ENCODE results near the gene CKM.
A peak's percentile ranks its signal among the peaks of the same experiment; 100 is the strongest.

The CKM gene

DNA sequence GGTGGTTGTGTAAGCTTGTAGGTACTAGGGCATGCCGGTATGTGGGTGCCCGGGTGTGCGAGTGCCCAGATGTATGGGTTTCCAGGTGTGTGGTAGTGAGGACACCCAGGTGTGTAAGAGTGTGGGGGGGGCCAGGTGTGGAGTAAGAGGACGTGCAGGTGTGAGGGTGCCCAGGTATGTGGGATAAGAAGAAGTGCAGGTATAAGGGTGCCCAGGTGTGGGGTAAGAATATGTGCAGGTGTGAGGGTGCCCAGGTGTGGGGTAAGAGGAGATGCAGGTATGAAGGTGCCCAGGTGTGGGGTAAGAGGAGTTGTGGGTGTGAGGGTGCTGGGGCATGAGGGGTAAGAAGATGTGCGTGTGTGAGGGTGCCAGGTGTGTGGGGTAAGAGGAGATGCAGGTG is 57.3 kb downstream of the CKM start:
- Histone ChIP-seq H3F3A (ENCODE audit: insufficient read depth, low read length) (no peaks in the 10 kb centered on the region), H3K27ac (ENCODE audit: low read depth, low read length, poor library complexity, severe bottlenecking) (peak overlapping the region; percentile 55), H3K27me3 (ENCODE audit: insufficient read depth, low read length) (no peaks in the 10 kb centered on the region), H3K9me3 (ENCODE audit: low read length) (no peaks in the 10 kb centered on the region), H3K4me2 (ENCODE audit: low read length) (no peak overlapping the region), H4K20me1 (ENCODE audit: insufficient read depth, low read length) (no peaks in the 10 kb centered on the region), H3K9ac (ENCODE audit: low read length) (no peak overlapping the region), H3K9me2 (ENCODE audit: low read depth, low read length) (no peaks in the 10 kb centered on the region), H3K4me1 (ENCODE audit: insufficient read depth, low read length, severe bottlenecking) (peaks cover 5% of the 10 kb centered on the region), H3K79me2 (ENCODE audit: insufficient read depth, low read length) (no peaks in the 10 kb centered on the region), H3K4me3 (ENCODE audit: low read depth, low read length, poor library complexity, severe bottlenecking) (no peak overlapping the region), H2AFZ (ENCODE audit: low read length) (no peak overlapping the region), H3K36me3 (ENCODE audit: insufficient read depth, low read length) (no peaks in the 10 kb centered on the region; the same call in 1 of the 2 replicates)
- TF ChIP-seq, protein P1, sequence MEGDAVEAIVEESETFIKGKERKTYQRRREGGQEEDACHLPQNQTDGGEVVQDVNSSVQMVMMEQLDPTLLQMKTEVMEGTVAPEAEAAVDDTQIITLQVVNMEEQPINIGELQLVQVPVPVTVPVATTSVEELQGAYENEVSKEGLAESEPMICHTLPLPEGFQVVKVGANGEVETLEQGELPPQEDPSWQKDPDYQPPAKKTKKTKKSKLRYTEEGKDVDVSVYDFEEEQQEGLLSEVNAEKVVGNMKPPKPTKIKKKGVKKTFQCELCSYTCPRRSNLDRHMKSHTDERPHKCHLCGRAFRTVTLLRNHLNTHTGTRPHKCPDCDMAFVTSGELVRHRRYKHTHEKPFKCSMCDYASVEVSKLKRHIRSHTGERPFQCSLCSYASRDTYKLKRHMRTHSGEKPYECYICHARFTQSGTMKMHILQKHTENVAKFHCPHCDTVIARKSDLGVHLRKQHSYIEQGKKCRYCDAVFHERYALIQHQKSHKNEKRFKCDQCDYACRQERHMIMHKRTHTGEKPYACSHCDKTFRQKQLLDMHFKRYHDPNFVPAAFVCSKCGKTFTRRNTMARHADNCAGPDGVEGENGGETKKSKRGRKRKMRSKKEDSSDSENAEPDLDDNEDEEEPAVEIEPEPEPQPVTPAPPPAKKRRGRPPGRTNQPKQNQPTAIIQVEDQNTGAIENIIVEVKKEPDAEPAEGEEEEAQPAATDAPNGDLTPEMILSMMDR (IDR thresholded peaks at IDR 0.05; ENCODE audit: low read length) = no peak
- TF ChIP-seq EZH2 (IDR thresholded peaks at IDR 0.05; ENCODE audit: borderline replicate concordance, low read length) = no peak

DNA sequence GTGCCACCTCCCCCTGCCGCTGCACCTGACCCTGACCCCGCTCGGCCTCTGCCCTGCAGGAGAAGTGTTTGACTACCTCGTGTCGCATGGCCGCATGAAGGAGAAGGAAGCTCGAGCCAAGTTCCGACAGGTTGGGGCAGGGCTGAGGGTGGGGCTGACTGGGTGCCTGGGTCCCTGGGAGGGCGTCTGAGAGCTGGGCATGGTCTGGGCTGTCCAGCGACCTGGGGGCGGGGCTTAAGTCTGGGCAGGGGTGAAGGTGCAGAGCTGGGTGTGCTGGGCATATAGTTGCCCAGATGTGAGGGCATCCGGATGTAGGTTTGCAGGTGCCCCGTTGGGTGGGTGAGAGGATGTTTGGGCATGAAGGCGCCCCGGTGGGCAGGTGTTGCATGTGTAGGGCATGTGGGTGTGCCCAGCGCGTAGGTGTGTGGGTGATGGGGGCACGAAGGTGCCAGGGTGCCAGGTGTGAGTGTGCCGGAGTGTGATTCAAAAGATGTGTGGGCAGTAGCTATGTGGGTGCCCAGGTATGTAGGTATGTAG is 57.8 kb downstream of the CKM start:
- Histone ChIP-seq H3K27ac (ENCODE audit: low read depth, low read length, poor library complexity, severe bottlenecking) (peak overlapping the region; percentile 55), H3K79me2 (ENCODE audit: insufficient read depth, low read length) (no peaks in the 10 kb centered on the region), H3K9me2 (ENCODE audit: low read depth, low read length) (no peaks in the 10 kb centered on the region), H3K9ac (ENCODE audit: low read length) (no peak overlapping the region), H3F3A (ENCODE audit: insufficient read depth, low read length) (no peaks in the 10 kb centered on the region), H3K9me3 (ENCODE audit: low read length) (no peaks in the 10 kb centered on the region), H3K4me2 (ENCODE audit: low read length) (no peak overlapping the region), H4K20me1 (ENCODE audit: insufficient read depth, low read length) (no peaks in the 10 kb centered on the region), H3K4me3 (ENCODE audit: low read depth, low read length, poor library complexity, severe bottlenecking) (no peak overlapping the region), H3K4me1 (ENCODE audit: insufficient read depth, low read length, severe bottlenecking) (peaks cover 5% of the 10 kb centered on the region), H2AFZ (ENCODE audit: low read length) (no peak overlapping the region), H3K27me3 (ENCODE audit: insufficient read depth, low read length) (no peaks in the 10 kb centered on the region), H3K36me3 (ENCODE audit: insufficient read depth, low read length) (no peaks in the 10 kb centered on the region; the same call in 1 of the 2 replicates)
- TF ChIP-seq, protein P1 (IDR thresholded peaks at IDR 0.05; ENCODE audit: low read length) = no peak
- TF ChIP-seq EZH2 (IDR thresholded peaks at IDR 0.05; ENCODE audit: borderline replicate concordance, low read length) = no peak

DNA sequence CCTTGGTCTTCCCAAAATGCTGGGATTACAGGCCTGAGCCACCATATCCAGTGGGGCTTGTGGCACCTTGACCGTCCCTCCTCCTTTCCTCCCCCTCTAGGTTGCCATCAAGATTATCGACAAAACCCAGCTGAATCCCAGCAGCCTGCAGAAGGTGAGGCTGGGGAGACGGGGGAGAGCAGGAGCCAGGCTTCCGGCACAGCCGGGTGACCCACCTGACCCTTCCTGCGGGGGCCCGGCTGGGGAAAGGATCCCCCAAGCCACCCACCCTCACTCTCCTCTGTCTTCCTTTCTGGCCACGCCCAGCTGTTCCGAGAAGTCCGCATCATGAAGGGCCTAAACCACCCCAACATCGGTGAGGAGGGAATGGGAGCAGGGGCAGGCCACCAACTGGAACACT is 59.7 kb downstream of the CKM start:
- Histone ChIP-seq H3F3A (ENCODE audit: insufficient read depth, low read length) (no peaks in the 10 kb centered on the region), H3K4me2 (ENCODE audit: low read length) (no peak overlapping the region), H3K9me2 (ENCODE audit: low read depth, low read length) (no peaks in the 10 kb centered on the region), H3K9me3 (ENCODE audit: low read length) (no peaks in the 10 kb centered on the region), H4K20me1 (ENCODE audit: insufficient read depth, low read length) (no peaks in the 10 kb centered on the region), H3K9ac (ENCODE audit: low read length) (no peak overlapping the region), H3K4me3 (ENCODE audit: low read depth, low read length, poor library complexity, severe bottlenecking) (no peak overlapping the region), H3K27me3 (ENCODE audit: insufficient read depth, low read length) (no peaks in the 10 kb centered on the region), H3K79me2 (ENCODE audit: insufficient read depth, low read length) (no peaks in the 10 kb centered on the region), H2AFZ (ENCODE audit: low read length) (no peak overlapping the region), H3K27ac (ENCODE audit: low read depth, low read length, poor library complexity, severe bottlenecking) (no peak overlapping the region), H3K4me1 (ENCODE audit: insufficient read depth, low read length, severe bottlenecking) (peaks cover 5% of the 10 kb centered on the region), H3K36me3 (ENCODE audit: insufficient read depth, low read length) (no peaks in the 10 kb centered on the region; the same call in 1 of the 2 replicates)
- TF ChIP-seq, protein P1 (IDR thresholded peaks at IDR 0.05; ENCODE audit: low read length) = no peak
- TF ChIP-seq EZH2 (IDR thresholded peaks at IDR 0.05; ENCODE audit: borderline replicate concordance, low read length) = no peak
